ENCODE results near the gene FTL.

The FTL gene

DNA sequence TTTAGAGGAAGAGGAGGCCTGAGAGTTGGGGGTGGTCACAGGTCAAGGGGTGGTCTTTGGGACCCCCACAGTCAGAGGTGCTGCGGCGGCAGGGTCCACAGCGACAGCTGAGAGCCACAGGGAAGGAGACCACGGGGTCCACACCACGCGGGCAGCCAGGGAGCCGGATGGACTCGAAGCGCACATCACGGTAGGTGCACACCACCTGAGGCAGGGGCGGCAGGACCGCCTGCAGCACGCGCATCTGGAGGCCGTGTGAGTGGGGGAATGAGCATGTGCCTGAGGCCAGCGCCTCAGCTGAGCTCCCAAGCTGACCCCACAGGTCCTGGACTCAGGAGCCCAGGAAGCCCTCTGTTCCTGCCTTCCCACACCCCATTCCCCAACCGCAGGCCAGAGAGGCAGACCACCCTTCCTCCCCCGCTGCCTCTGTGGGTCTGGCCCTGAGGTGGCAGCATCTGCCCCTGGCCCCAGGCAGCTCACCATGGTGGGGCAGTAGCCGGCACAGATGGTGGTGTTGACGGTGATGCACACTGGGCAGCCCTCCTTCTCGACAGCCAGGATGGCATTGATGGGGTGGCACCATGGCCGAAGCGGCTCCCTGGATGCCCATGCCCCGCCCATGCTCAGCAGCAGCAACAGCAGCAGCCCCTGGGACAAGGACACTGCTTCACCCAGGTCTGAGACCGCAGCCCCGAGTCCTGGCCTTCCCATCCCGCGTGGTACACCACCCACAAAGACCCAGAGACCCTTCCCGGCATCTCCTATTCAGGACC, 51.1 kb downstream of the FTL start:
- H4K20me1 ChIP-seq = peaks cover 64% of the 10 kb centered on the region
- H3K27ac ChIP-seq = no peak overlapping the region
- no peak overlapping the region for H3K9ac ChIP-seq
- peaks cover 59% of the 10 kb centered on the region for H3K36me3 ChIP-seq
- H3K4me1 ChIP-seq = peaks cover 39% of the 10 kb centered on the region
- TF ChIP-seq Cebpa-rat (IDR thresholded peaks at IDR 0.05) = no peak
- no peaks in the 10 kb centered on the region for H3K9me3 ChIP-seq
- H3K4me3 ChIP-seq = no peak overlapping the region
- no peak overlapping the region for H3K4me2 ChIP-seq
- peaks cover 42% of the 10 kb centered on the region for H3K27me3 ChIP-seq

All from BLaER1 (cell line).